K562 (cell line): Measurements from ENCODE around the gene DLGAP1. TPM values are rescaled to one million over a fixed set of nuclear protein-coding genes. Genes with fewer than 3 reads are reported as not detected.
A peak's percentile ranks its signal among the peaks of the same experiment; 100 is the strongest.

ENCODE experiments used
- ARID3A ChIP-seq: IDR thresholded peaks from 2 replicates; pipeline ENCODE4 v1.6.1; 2012; ENCODE audit warnings: low read depth, low read length, improper control_type of control experiment, borderline replicate concordance
- CEBPG ChIP-seq, 3 experiments: fragments of 200-800 bp in 1 of 3; sonication (Bioruptor generic) in 1 of 3; sonication (generic) in 1 of 3; formaldehyde crosslinking in 1 of 3; IDR thresholded peaks in 2 of 3; conservative IDR thresholded peaks in 1 of 3; 2 replicates each; pipeline versions ENCODE4 v1.6.1 to v1.8.0; 2016 to 2022; ENCODE audit warnings: missing compliant biosample characterization in 2 of 3, missing genetic modification characterization in 2 of 3, mild to moderate bottlenecking in 1 of 3, missing genetic modification reagents in 1 of 3
- CUX1 ChIP-seq: fragments of 200-800 bp; sonication (Bioruptor generic); IDR thresholded peaks from 2 replicates; pipeline ENCODE4 v1.6.1; 2016; ENCODE audit warnings: missing genetic modification characterization, missing compliant biosample characterization
- DIDO1 ChIP-seq: fragments of 450-650 bp; IDR thresholded peaks from 2 replicates; pipeline ENCODE4 v1.6.1; 2016; ENCODE audit warnings: low read depth, missing biosample characterization, missing genetic modification characterization
- ERF ChIP-seq: fragments of 450-650 bp; formaldehyde crosslinking; IDR thresholded peaks from 2 replicates; pipeline ENCODE4 v1.4.0; 2020; ENCODE audit warnings: mild to moderate bottlenecking, mixed read lengths
- FOXP4 ChIP-seq: sonication (generic); formaldehyde crosslinking; IDR thresholded peaks from 2 replicates; pipeline ENCODE4 v1.8.0; 2022; ENCODE audit warnings: mild to moderate bottlenecking, missing genetic modification reagents, borderline replicate concordance
- HDAC1 ChIP-seq, 2 experiments: fragments of 450-650 bp; IDR thresholded peaks; 2 replicates each; pipeline ENCODE4 v1.6.1; 2016 to 2017; ENCODE audit warnings: inconsistent platforms in 1 of 2, mild to moderate bottlenecking in 1 of 2, moderate library complexity in 1 of 2
- L3MBTL2 ChIP-seq: fragments of 450-650 bp; IDR thresholded peaks from 2 replicates; pipeline ENCODE4 v1.6.1; 2016; ENCODE audit warnings: mild to moderate bottlenecking, moderate library complexity
- MCM7 ChIP-seq, 2 experiments: fragments of 450-650 bp; IDR thresholded peaks; 2 replicates each; pipeline ENCODE4 v1.6.1; 2016 to 2018
- MYBL2 ChIP-seq, 2 experiments: fragments of 450-650 bp in 1 of 2; sonication (generic) in 1 of 2; formaldehyde crosslinking in 1 of 2; IDR thresholded peaks; 2 replicates each; pipeline versions ENCODE4 v1.6.1 to v1.8.1; 2017 to 2022; ENCODE audit warnings: borderline replicate concordance in 1 of 2, inconsistent platforms in 1 of 2, low read depth in 1 of 2, mild to moderate bottlenecking in 1 of 2, missing genetic modification reagents in 1 of 2, moderate library complexity in 1 of 2
- PCBP1 ChIP-seq: fragments of 200-400 bp; formaldehyde crosslinking; IDR thresholded peaks from 2 replicates; pipeline ENCODE4 v1.6.1; 2018; ENCODE audit warnings: mild to moderate bottlenecking, low read depth, low read length; ENCODE audit not compliant: poor library complexity, severe bottlenecking
- RAD21 ChIP-seq, 2 experiments: fragments of 250-450 bp in 1 of 2; fragments of 450-650 bp in 1 of 2; sonication (Bioruptor Pico) in 1 of 2; formaldehyde crosslinking in 1 of 2; IDR thresholded peaks in 1 of 2; conservative IDR thresholded peaks in 1 of 2; 2 replicates each; pipeline versions ENCODE4 v1.4.0 to v1.8.0; 2020 to 2022; ENCODE audit warnings: mild to moderate bottlenecking in 2 of 2, moderate library complexity in 1 of 2
- RBM22 ChIP-seq: fragments of 200-400 bp; formaldehyde crosslinking; IDR thresholded peaks from 2 replicates; pipeline ENCODE4 v1.6.1; 2018; ENCODE audit warnings: low read length, low read depth; ENCODE audit not compliant: poor library complexity, severe bottlenecking
- SAFB2 ChIP-seq: fragments of 200-400 bp; formaldehyde crosslinking; IDR thresholded peaks from 2 replicates; pipeline ENCODE4 v1.6.1; 2018; ENCODE audit warnings: borderline replicate concordance, low read length, low read depth, moderate library complexity; ENCODE audit not compliant: severe bottlenecking
- SPI1 ChIP-seq: IDR thresholded peaks from 2 replicates; pipeline ENCODE4 v1.6.1; 2011; ENCODE audit warnings: low read depth, low read length, control low read depth, borderline replicate concordance
- ZFX ChIP-seq: sonication (generic); formaldehyde crosslinking; IDR thresholded peaks from 2 replicates; pipeline ENCODE4 v1.8.0; 2022; ENCODE audit warnings: mild to moderate bottlenecking, missing genetic modification reagents, moderate library complexity
- polyA plus RNA-seq, 8 experiments: library from polyadenylated mRNA; depleted of rRNA in 4 of 8; stranded (reverse) in 5 of 8; unstranded in 3 of 8; fragments of >200 nt; fragmentation: Nextera tagmentation in 2 of 8; fragmentation: Illumina TruSeq in 1 of 8; extraction: Ambion mirVana in 2 of 8; extraction: Trizol in 1 of 8; gene quantifications; 2 replicates each; pipeline versions ENCODE4 v1.2.1 to v1.2.3, GENCODE V29; 2011 to 2014; ENCODE audit warnings: inconsistent platforms in 1 of 8, missing spikeins in 1 of 8
- total RNA-seq, 7 experiments: library from RNA; depleted of rRNA in 6 of 7; stranded (reverse); fragments of >200 nt in 6 of 7; fragmentation: Illumina TruSeq in 2 of 7; extraction: Trizol in 2 of 7; gene quantifications; 2 replicates each; pipeline versions ENCODE4 v1.2.1 to v1.2.3, GENCODE V29; 2011 to 2021; ENCODE audit warnings: low replicate concordance in 1 of 7

The DLGAP1 gene
- total and polyA plus RNA-seq, 9 of the 15 experiments (the other 6 are each of a cell fraction or from before 2014, with no cell fraction given): 0.04 to 0.22 (median 0.08) TPM

- TF ChIP-seq FOXP4 (CRISPR knock-in tag): peak; percentile 75; the same call in 1 of the 2 replicates
- no peak for TF ChIP-seq ZFX (CRISPR knock-in tag)
- no peak for TF ChIP-seq RAD21 (CRISPR knock-in tag; conservative IDR thresholded peaks at IDR 0.05 in 1 of 2, IDR thresholded peaks at IDR 0.05 in 1 of 2)
- TF ChIP-seq SAFB2: no peak
- TF ChIP-seq MYBL2 (IDR thresholded peaks at IDR 0.05; ENCODE audit: low read depth): no peak
- no peak for TF ChIP-seq MYBL2 (CRISPR knock-in tag; IDR thresholded peaks at IDR 0.05; ENCODE audit: borderline replicate concordance)
- TF ChIP-seq PCBP1: no peak
- no peak for TF ChIP-seq SPI1
- TF ChIP-seq MCM7 (IDR thresholded peaks at IDR 0.05): no peak
- TF ChIP-seq ARID3A: no peak
- no peak for TF ChIP-seq HDAC1 (IDR thresholded peaks at IDR 0.05)
- peak; percentile 26; the same call in 1 of the 2 replicates for TF ChIP-seq DIDO1 (tag)
- no peak for TF ChIP-seq L3MBTL2
- TF ChIP-seq RBM22: no peak
- no peak for TF ChIP-seq CEBPG (CRISPR knock-in tag; IDR thresholded peaks at IDR 0.05)
- TF ChIP-seq CEBPG (tag; conservative IDR thresholded peaks at IDR 0.05 in 1 of 2, IDR thresholded peaks at IDR 0.05 in 1 of 2): no peak; a peak in 1 of 4 replicates
- TF ChIP-seq CUX1 (CRISPR knock-in tag): no peak
- peak; percentile 81 for TF ChIP-seq ERF
Observed at GRCh38 chr18:3653851-3654441, 801.2 kb downstream of the DLGAP1 start (continued).
